RPMI8226 (cell line): ENCODE data around the gene ABCA3.
"Not testable (repeated sequence)": the region's sequence is repeated elsewhere in the genome, so short reads cannot be mapped to it uniquely, and the experiment has no call there.

Source experiments
- DNase-seq: peaks from one replicate; pipeline ENCODE4 v3.0.0-alpha.2; 2015

The ABCA3 gene

DNA sequence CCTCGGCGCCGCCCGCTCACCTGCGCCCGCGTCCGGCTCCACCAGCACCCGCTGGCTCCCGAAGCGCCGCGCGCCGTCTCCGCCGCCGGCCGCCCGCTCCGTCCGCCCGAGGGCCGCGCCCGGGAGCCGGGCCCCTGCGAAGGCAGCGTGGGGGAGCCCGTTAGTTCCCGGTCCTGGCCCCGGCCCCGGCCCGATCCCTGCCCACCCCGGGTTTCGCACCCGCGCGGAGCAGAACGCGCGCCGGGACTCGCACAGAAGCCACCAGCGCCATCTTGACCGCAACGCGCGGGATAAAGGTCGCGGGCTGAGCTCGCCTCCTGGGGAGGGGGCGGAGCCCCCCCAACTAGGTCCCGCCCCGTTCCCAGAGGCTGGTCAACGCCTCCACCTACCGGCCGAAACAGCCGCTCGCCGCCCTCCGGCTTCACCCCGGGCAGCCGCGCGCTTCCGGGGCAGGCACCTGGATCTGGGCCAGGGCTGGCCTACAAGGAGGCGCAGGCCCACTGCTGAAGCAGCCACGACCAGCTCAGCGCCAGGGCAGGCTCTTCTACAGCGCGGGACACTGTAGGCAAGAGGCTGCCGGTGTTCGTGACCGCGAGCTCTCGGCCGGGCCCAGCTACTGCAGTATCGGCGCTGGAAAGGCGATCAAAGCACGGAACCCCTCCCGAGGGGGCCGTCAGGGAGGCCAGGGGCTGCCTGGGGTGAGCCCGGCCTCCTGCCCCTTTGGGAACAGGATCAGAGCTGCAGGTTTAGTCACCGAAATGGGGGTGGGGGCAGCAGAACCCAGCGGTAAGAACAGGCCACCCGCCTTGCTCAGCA lies 89.0 kb downstream of the ABCA3 start, which contains the start of gene ECI1:
TSS of gene ECI1 (minus strand) at position 292 of the 816 bp plus-strand sequence. CDS start at position 271, 21 bp downstream.
- peak; percentile 100 for DNase-seq

DNA sequence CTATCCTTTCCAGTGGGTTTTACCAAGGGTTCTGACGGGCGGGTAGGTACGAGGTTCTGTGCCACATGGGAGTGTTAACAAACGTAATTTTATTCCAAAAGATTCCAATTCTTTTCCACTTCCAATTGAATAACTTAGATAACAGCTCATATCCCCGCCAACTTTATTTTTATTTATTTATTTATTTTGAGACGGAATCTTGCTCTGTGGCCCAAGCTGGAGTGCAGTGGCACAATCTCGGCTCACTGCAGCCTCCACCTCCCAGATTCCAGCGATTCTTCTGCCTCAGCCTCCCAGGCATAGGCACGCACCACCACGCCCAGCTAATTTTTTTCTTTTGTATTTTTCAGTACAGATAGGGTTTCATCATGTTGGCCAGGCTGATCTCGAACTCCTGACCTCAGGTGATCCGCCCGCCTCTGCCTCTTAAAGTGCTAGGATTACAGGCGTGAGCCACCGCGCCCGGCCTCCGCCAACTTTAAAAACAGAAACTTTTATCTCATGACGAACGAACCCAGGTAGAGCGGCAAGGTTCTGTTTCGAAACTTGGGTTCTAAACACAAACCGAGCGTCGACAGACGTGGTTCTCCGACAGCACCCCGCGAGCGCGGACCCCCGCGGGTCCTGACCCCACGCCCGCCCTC lies 89.8 kb downstream of the ABCA3 start:
- no peak for DNase-seq

DNA sequence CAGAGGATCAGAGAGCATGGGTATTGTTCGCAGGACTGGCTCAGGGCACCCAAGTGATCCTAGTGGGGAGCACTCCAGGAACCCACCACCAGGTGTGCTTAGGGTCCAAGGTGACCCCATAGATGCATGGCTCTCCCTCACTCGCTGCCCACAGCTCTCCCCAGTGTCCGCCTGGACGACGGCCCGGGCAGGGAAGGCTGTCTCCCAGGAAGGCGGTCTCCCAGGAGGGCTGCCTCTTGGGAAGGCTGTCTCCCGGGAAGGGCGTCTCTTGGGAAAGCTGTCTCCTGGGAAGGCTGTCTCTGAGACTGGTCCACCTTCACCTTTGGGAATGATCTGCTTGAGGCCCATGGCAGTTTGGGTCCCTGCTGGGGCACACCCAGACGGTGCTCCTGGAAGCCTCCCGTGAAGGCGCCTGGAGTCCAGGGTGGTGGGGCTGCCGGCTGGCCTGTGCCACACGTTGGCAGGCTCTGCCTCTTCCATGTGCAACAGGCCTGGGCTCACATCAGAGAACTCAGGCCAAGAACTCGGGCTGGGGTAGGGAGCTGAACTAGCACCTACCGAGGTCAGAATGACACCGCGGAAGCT lies 94.1 kb downstream of the ABCA3 start:
- no peak for DNase-seq

DNA sequence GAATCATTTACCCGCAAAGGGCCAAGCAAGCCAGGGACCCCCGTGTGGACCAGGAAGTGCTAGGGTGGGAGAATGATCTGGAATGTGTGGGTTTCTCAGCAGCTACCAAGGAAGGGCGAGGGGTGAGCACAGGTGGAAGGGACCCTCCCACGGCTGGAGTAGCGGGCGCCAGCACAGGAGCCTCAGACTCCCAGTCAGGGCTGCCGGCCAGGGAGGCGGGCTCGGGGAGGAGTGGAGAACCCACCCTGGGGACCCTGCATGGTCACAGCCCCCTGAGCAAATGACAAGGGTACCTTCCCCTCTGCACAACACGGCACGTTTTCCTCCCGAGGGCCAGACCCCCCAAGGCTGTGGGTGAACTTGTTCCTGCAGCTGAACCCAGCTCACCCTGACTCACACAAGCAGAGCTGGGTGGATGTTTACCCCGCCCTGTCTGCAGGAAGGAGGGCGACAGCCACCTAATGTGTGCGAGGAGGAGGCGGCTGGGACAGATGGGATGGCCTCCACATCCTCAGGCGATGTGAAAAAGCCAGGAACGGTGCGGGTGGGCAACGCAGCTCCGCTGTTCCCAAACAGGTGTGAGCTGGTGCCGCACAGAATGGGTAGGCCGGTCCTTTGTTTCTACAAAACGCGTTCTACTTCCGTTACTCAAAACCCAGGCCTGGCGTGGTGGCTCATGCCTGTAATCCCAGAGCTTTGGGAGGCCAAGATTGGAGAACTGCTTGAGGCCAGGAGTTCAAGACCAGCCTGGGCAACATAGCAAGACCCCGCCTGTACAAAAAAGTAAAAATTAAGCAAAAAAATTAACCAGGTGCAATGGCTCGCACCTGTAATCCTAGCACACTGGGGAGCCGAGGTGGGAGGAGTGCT lies 95.4 kb downstream of the ABCA3 start:
- DNase-seq = no peak

DNA sequence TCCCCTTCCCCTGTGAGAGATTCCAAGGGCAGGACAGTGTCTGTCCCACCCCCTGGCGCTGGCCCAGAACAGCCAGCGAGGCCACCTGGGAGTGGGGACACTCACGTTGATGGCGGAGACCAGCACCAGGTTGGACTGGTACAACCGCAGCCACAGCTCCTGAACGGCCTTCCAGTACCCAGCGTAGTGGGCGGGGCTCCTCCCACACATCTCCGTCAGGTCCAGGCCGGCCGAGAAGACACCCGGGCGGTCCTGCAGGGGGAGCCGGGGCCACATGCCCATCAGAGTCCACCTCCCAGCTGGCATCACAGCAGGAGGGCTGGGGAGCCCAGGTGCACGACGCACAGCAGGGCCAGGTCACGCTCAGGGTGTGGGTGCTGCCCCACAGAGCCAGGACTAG lies 96.2 kb downstream of the ABCA3 start:
- DNase-seq = no peak

DNA sequence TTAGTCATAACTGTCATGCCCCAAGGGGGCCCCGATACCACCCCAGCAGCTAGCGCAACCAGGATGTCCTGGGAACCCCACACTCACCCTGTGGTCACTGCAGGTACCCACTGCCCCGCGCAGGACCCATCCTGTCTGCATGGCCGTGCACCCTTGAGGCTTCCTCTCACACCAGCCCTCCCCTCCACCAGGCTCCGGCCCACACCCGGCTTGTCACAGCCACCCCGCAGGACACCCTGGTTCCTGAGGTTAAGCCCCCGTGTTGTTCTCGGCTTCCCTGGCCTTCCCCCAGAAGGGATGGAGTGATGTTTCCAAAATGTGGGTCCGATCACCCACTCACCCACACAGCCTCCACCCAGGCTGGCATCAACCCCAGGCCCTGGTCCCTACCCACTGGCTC lies 96.7 kb downstream of the ABCA3 start:
- DNase-seq = no peak

DNA sequence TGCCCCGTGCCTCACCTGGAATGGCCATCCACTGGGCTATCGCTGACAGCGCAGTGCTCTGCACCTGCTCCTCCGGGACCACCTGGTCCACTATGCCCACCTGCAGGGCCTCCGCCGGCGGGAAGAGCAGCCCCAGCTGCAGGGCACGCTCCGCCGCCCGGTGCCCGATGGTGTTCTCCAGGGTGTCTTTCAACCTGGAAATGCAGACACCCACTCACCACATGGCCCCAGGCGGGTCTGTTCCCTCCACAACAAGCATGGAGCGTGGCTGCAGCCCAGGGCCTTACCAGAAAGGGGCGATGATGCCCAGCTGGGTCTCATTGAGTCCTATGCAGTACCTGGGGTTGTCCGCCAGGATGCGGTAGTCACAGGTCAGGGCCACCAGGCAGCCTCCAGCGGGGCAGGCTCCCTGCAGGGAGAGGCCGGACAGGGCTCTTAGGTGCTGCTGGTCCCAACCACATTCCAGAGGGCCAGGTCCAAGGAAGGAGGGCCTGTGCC lies 97.4 kb downstream of the ABCA3 start:
- DNase-seq = no peak

DNA sequence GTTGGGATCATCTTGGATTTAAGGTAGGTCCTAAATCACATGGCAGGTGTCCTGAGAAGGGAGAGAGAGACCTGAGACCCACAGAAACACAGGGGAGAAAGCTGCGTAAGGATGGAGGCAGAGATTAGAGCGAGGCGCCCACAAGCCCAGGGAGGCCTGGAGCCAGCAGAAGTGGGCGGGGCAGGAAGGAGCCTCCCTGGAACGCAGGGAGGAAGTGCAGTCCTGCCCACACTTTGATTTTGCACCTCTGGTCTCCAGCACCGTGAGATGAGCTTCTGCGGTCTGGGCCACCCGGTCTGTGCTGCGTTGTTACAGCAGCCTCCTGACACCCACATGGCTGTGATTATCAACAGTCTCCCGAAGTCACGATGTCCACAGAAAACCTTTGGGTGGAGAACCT lies 97.9 kb downstream of the ABCA3 start:
- DNase-seq = no peak

DNA sequence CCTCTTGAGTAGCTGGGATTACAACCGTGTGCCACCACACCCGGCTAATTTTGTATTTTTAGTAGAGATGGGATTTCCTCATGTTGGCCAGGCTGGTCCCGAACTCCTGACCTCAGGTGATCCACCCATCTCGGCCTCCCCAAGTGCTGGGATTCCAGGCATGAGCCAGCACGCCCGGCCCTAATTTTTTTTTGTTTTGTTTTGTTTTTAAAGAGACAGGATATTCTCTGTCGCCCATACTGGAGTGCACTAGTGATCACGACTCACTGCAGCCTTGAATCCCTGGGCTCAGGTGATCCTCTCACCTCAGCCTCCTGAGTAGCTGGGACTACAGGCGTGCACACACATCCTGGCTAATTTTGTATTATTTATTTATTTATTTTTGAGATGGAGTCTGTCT lies 100.2 kb downstream of the ABCA3 start:
- not testable (repeated sequence) for DNase-seq

DNA sequence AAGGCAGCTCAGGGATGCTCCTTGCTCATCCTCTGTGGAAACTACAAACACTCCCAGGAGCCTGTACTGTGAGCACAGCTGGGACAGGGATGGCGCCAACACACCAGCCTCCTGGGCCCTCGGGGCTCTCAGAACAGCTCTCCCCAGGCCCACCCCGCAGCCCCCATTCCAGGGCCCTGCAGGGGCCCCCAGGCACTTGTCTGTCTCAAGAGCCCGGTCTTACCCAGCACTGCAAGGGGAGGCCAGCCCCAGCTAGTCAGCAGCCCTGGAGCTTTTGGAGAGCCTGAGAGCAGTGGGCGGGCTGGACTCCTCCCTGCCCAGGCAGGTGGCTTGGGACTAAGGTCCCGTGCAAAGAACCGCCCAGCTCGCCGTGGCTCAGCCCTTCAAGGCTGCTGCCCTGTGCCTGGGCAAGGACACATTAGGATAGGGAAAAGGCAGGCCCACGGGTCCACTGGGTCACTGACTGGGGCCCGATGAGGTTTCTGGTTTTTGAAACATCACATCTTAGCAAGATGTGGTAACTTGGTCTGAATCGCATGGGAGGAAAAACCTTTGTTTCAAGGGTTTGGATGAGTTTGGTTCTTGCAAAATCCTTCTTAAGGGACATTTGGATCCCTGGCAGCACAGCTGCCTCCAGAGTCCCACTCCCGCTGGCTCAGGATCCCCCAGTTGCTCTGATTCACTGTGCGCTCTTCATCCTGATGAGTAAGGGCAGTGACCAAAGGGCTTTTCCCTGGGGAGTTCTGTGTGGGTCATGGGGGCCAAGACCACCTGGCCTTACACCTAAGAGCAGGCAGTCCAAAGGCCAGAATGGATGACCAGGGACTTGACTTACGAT lies 101.5 kb downstream of the ABCA3 start:
- no peak for DNase-seq

DNA sequence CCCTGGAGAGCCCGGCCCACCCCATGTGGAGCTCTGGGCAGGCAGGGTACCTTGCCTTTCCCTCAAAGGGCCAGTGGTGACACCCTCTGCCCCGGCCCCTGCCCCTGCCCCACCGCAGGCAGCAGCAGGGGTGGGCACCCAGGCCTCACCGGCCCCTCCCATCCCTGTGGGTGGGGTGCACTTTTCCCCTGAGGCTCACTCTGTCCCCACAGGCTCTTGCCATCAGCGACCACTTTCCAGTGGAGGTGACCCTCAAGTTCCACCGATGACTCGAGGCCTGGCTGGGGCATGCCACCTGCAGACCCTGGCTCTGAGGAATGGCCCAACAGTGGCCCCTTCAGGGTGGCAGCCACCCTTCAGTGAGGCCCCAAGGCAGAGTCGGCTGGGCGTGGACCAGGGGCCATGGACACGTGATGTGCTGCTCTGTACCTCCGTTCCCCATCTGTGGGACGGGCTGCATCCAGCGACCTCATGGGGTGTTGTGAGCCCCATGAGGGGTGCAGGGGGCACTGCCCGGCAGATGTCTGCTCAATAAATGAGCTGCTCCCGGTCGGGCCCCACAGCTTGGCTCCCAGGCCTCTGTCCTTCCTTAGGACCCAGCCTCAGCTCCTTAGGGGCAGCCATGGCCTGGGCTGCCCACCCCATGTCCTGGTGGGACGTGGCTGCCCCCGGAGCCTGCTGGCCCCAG lies 102.2 kb downstream of the ABCA3 start:
- no peak for DNase-seq

DNA sequence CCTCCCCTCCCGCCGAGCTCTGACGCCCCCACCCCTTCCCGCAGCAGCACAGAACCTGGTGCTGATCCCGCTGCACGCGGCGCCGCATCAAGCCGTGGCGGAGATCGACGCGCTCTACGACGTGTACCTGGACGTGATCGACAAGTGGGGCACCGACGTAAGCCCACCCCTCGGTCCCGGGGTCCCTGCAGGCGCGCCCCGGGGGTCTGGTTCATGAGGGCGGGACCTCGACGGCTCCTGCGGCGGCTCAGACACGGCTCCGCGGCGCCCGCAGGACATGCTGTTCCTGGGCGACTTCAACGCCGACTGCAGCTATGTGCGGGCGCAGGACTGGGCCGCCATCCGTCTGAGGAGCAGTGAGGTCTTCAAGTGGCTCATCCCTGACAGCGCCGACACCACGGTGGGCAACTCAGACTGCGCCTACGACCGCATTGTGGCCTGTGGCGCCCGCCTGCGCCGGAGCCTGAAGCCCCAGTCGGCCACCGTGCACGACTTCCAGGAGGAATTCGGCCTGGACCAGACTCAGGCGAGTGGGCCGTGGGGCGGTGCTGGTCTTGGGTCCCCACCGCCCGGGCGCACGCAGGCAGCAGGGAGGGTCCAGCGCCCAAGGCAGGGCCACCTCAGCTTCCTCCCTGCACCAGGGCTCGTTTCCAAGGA lies 102.9 kb downstream of the ABCA3 start:
- no peak for DNase-seq

DNA sequence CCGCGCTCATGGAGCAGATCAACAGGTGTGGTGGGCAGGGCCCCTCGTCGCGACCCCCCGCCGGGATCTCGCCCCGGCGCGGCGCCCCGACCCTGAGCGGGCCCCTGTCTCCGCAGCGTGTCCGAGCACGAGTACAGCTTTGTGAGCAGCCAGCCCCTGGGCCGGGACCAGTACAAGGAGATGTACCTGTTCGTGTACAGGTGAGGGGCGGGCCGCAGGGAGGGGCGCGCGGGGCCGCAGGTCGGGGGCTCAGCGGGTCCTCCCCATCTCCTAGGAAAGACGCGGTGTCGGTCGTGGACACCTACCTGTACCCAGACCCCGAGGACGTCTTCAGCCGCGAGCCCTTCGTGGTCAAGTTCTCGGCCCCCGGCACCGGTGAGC lies 103.4 kb downstream of the ABCA3 start:
- DNase-seq = no peak

DNA sequence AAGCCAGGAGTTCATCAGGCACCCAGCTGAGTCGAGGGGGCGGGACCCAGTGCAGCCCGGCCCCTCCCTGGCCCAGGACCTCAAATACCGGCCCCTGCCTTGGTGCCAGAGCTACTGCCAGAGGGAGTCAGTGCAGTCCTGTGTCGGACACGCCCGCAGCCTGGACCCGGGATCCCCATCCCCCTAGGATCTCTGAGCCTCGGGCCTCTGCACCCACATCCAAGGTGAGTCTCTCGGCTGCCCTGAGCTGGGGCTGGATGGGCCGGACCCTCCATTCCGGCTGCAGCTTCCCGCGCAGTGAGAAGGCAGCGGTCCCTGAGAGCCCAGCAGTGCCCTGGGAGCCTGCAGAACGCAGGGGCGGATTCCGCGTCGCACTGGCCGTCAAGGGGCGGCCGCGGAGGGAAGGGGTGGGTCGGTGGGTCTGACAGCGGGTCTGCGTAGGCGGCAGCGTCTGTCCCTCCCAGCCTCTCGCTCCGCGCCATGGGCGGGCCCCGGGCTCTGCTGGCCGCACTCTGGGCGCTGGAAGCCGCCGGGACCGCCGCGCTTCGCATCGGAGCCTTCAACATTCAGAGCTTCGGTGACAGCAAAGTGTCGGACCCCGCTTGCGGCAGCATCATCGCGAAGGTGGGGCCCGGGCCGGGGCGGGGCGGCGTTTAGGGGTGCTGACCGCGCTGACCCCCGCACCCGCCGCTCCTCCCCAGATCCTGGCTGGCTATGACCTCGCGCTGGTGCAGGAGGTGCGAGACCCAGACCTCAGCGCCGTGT lies 104.0 kb downstream of the ABCA3 start, which contains the start of gene DNASE1L2:
TSS of gene DNASE1L2 (plus strand) at position 108 of the 765 bp plus-strand sequence. CDS start at position 481, 373 bp downstream.
- no peak for DNase-seq

DNA sequence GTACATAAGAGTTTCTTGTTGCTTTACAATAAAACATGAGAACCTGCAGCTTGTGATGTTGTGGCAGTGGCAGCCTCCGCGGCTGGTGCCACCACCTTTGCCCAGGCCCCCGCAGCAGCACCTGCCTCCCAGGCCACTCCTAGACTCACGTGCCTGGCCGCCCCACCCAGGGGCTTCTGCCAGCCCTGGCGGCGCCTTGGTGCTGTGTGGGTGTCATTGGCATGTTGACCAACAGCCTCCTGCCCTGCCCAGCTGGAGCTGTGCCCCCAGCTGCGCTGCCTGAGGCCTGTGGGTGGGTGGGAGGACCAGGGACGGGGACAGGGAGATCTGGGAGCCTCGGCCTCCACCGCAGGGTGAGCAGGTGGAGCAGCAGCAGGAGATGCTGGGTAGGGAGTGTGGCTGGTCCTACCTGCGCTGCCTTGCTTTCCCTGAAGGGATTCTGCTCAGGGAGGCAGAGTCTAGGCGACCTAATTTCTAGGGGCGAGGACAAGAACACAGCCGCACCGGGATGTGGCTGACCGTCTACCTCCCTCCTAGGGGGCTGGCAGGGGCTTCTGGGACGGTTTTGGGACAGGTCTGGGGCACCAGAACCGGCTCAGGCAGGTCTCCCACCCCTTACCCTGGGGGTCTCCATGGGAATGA lies 104.7 kb downstream of the ABCA3 start:
- no peak for DNase-seq

DNA sequence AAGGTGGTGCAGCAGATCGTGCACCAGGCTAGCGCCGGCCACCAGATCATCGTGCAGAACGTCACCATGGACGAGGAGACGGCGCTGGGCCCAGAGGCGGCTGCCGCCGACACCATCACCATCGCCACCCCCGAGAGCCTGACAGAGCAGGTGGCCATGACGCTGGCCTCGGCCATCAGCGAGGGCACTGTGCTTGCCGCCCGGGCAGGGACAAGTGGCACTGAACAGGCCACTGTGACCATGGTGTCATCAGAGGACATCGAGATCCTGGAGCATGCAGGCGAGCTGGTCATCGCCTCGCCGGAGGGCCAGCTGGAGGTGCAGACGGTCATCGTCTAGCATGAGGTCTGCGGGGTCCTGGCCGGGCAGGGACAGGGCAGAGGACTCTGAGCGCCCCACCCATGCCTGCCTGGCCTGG lies 105.3 kb downstream of the ABCA3 start:
- no peak for DNase-seq

DNA sequence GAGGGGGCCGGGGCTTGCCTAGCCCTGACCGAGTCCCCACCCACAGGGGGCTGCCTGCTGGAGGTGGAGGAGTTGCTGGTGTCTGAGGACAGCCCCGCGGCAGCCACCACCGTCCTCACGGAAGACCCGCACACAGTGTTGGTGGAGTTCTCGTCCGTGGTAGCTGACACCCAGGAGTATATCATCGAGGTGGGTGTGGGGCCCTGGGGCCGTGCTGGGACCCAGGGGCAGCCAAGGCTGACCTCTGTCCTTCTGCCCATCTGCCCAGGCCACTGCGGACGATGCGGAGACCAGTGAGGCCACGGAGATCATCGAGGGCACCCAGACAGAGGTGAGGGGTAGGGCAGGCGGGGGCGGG lies 105.7 kb downstream of the ABCA3 start:
- no peak for DNase-seq

DNA sequence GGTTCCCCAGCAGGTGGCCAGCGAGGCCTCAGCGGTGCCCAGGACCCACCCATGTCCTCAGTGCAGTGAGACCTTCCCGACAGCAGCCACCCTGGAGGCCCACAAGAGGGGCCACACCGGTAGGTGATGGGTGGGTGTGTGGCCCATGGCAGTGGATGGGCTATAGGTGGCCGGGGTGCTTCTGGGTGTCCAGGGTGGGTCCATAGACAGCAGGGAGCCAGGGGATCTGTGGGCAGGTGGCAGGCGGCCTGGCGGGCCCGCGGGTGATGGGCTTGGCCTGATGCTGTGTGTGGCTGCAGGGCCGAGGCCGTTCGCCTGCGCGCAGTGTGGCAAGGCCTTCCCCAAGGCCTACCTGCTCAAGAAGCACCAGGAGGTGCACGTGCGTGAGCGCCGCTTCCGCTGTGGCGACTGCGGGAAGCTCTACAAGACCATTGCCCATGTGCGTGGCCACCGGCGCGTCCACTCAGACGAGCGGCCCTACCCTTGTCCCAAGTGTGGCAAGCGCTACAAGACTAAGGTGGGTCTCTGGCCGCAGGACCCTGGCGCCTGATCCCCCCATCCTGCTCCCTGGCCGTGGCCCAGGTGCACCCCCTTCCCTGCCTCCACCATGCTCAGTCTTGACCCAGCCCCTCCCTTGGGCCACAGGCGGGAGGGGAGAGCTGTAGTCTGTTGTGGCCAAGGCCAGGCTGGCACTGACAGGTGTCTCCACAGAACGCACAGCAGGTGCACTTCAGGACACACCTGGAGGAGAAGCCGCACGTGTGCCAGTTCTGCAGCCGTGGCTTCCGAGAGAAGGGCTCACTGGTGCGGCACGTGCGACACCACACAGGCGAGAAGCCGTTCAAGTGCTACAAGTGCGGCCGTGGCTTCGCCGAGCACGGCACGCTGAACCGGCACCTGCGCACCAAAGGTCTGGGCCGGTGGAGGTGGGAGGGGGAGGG lies 106.4 kb downstream of the ABCA3 start:
- DNase-seq = no peak
